GM12875 (cell line): ENCODE results near the gene DGKI.

Source experiments
- H3K4me3 ChIP-seq: one replicate; pipeline ENCODE4 v1.5.1; 2011; ENCODE audit warnings: low read depth, low read length, control low read depth
- TF ChIP-seq, protein P1 (sequence below): IDR thresholded peaks from 2 replicates; pipeline ENCODE4 v1.5.1; 2011; ENCODE audit warnings: low read depth, mild to moderate bottlenecking, control low read depth, inconsistent platforms, low read length, moderate library complexity, borderline replicate concordance; ENCODE audit not compliant: insufficient read depth

The DGKI gene

DNA sequence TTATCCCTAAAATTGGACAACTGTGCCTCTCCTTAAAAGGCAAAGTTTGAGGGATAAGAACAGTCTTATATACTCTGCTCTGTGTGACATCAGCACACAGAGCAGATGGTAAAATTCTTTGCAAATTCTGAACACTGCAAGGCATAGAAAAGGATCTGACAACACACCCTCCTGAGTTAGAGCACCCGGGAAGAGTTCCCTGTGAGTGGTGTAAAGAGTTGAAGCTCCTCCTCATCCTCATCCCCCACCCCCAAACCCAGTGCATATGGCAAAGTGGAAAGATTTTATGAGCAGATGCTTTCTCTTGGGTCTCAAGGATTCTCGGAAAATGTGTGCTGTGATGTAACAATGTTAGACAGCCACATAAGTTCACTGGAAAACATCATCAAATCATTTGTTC, 40.0 kb upstream of the DGKI start:
- H3K4me3 ChIP-seq, result no peak overlapping the region
- TF ChIP-seq, protein P1, sequence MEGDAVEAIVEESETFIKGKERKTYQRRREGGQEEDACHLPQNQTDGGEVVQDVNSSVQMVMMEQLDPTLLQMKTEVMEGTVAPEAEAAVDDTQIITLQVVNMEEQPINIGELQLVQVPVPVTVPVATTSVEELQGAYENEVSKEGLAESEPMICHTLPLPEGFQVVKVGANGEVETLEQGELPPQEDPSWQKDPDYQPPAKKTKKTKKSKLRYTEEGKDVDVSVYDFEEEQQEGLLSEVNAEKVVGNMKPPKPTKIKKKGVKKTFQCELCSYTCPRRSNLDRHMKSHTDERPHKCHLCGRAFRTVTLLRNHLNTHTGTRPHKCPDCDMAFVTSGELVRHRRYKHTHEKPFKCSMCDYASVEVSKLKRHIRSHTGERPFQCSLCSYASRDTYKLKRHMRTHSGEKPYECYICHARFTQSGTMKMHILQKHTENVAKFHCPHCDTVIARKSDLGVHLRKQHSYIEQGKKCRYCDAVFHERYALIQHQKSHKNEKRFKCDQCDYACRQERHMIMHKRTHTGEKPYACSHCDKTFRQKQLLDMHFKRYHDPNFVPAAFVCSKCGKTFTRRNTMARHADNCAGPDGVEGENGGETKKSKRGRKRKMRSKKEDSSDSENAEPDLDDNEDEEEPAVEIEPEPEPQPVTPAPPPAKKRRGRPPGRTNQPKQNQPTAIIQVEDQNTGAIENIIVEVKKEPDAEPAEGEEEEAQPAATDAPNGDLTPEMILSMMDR, result no peak

DNA sequence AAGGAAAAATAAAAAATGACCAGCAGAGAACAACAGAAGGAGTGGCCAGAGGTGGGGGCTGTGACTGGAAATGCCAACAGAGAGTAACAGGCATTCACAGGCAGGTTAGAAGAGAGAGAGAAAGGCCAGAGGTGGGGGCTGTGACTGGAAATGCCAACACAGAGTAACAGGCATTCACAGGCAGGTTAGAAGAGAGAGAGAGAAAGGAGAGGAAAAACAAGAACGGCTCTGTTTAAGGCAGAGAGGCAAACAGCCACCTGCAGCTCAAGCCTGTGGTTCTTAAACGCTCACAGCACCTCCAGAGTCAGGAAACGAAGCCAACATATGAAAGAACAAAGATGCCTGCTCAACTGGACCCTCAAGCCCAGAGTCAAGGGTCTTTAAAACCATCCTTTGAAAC, 39.5 kb upstream of the DGKI start:
- no peak overlapping the region for H3K4me3 ChIP-seq
- TF ChIP-seq, protein P1, result no peak

DNA sequence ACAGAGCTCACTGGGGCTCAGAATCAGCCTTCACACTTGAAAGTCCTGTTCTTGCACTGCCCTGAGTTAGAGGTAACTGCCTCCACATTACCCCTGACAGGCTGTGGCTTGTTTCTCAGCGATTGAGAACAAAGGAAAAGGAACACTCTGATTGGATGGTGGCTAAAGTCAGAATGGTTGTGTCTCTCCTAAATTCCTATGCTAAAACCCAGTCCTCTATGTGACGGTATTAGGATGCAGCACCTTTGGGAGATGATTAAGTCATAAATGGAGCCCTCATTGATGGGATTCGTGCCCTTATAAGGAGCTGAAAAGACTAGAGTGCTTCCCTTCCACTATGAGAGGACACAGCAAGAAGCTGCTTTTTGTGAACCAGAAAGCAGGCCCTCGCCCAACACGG, 38.9 kb upstream of the DGKI start:
- TF ChIP-seq, protein P1, result no peak
- H3K4me3 ChIP-seq, result no peak overlapping the region

DNA sequence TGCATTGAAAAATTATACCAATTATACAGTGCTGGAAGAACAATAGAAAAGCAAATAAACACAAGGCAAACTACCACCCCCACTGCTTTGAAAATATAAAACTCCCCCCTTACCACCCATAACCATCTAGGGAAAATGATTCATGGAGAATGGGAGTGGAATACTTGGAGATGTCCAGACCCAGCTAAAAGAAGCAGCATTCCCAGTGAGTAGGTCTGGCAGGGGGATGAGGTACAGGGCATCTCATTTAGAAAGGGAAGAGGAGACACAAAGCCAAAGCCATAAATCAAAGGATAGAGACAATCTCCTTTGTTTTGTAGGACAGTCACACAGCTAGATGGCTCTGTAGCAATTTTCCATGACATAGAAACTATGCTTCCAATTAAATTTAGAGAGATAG, 36.0 kb upstream of the DGKI start:
- H3K4me3 ChIP-seq, result no peak overlapping the region
- TF ChIP-seq, protein P1, result no peak

DNA sequence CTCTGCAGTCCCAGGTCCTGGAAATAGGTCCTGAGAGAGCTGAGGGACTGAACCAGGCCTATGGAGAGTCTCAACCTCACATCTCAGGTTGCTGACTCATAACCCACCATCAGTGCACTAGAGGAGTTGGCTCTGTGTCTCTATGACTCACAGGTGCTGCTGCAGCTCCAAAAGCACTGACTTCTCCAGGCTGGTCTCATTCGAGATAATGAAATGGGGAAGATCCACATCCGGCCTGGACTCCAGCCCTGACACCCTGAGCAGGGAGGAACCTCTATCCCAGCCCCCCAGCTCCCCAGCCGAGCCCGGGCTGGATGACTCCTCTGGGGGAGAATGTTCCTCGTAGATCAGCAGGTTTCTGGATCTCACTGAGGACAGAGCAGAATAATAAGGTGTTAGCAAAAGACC, 35.5 kb upstream of the DGKI start:
- TF ChIP-seq, protein P1, result no peak
- H3K4me3 ChIP-seq, result no peak overlapping the region

DNA sequence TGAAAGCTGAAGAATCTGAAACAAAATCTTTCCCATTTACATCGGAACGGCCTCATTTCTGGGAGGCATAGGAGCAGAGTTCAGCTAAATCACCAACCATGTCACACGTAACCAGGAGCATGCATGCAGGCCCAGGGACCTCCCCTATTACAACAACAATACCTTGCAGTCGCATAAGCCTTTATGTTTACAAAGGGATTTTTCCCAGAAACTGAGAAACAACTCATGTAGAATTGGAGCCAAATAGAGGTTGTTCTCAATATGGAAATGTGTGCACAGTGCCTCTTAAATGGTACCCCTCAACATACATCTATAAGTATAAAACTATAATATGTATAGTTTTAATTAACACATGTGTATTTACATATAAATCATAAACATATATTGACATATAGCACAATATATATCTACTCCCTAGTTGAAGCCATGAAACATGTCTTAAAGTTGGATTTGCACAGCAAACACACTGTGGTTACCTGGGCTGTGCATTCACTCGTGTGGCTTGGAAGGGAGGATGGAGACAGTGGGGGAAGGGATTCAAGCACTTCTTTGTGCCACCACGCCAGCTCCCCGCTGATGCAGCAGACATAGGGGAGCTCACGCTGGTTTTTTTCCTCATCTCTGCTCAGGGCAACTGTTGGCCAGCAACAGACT, 35.0 kb upstream of the DGKI start:
- H3K4me3 ChIP-seq, result no peak overlapping the region
- TF ChIP-seq, protein P1, result no peak

DNA sequence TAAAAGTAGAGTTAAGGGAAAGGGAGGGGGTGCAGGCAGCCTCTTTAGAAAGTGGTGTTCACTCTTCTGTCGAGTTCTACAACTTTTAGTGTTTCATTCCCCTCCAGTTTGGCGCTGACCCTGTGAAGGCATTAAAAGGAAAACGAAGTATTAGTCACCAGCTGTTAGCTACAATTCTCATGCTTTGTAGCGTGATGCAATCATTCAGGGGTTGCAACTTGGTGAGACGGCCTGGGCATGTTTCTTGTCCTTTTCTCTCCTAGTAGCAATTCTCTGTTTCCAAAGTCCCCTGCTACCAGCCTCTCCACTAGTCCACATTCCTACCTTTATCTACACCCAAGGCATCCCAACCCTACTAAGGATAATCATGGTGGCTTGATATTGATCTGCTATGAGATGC, 33.7 kb upstream of the DGKI start:
- no peak overlapping the region for H3K4me3 ChIP-seq
- TF ChIP-seq, protein P1, result no peak
